Astrocyte of the spinal cord (primary cell): ENCODE data around the gene NLRP4.

Experiments used
- DNase-seq: peaks from one replicate; pipeline ENCODE4 v3.0.0; 2011; ENCODE audit warnings: low read depth, low spot score
- H3K4me3 ChIP-seq: 2 replicates; pipeline ENCODE4 v1.5.1; 2011; ENCODE audit warnings: low read depth, mild to moderate bottlenecking, low read length, moderate library complexity
- CTCF ChIP-seq: IDR thresholded peaks from 2 replicates; pipeline ENCODE4 v1.5.1; 2012; ENCODE audit warnings: low read depth, mild to moderate bottlenecking, low read length, inconsistent platforms
- in situ Hi-C: cut with HindIII; loops from 2 replicates; pipeline ENCODE4 v1.10.0; 2017; ENCODE audit warnings: low sequenced_read_pairs

The NLRP4 gene

GRCh38 chr19:55836340-55836739, at the start of gene NLRP4:
TSS of gene NLRP4 (plus strand) at chr19:55836540. CDS start at chr19:55852081, 15,541 bp downstream.
- in situ Hi-C loops, result no loop called here
- no peak for TF ChIP-seq CTCF
- DNase-seq, result no peak
- no peak within 1 kb of the TSS for H3K4me3 ChIP-seq

- no peak for DNase-seq
- H3K4me3 ChIP-seq, result no peak overlapping the region
- in situ Hi-C loops, result no loop called here
- no peak for TF ChIP-seq CTCF
Measured at GRCh38 chr19:55795021-55795420, 41.3 kb upstream of the NLRP4 start.

GRCh38 chr19:55801416-55801815, 34.9 kb upstream of the NLRP4 start:
- TF ChIP-seq CTCF, result no peak
- no peak for DNase-seq
- in situ Hi-C loops, result no loop called here
- H3K4me3 ChIP-seq, result no peak overlapping the region

GRCh38 chr19:55802281-55802680, 34.1 kb upstream of the NLRP4 start:
- H3K4me3 ChIP-seq, result no peak overlapping the region
- in situ Hi-C loops, result no loop called here
- TF ChIP-seq CTCF, result no peak
- DNase-seq, result no peak

GRCh38 chr19:55809381-55810058, 26.8 kb upstream of the NLRP4 start:
- TF ChIP-seq CTCF, result peak; percentile 15
- DNase-seq, result peak; percentile 0
- H3K4me3 ChIP-seq, result no peak overlapping the region
- in situ Hi-C loops, result no loop called here

GRCh38 chr19:55811340-55811739, 25.0 kb upstream of the NLRP4 start:
- in situ Hi-C loops, result no loop called here
- DNase-seq, result no peak
- no peak overlapping the region for H3K4me3 ChIP-seq
- no peak for TF ChIP-seq CTCF

GRCh38 chr19:55812449-55812848, 23.9 kb upstream of the NLRP4 start:
- in situ Hi-C loops, result no loop called here
- DNase-seq, result no peak
- no peak overlapping the region for H3K4me3 ChIP-seq
- no peak for TF ChIP-seq CTCF
